IMR-90 (cell line): Measurements from ENCODE around the gene TCF12. TPM values are rescaled to one million over a fixed set of nuclear protein-coding genes. Genes with fewer than 3 reads are reported as not detected.

Experiments
- ATAC-seq: fragments of 200-7000 bp; cut with Tn5 transposase; 2 replicates; pipeline ENCODE4 v1.9.1; 2020; ENCODE audit warnings: low read depth, mild to moderate bottlenecking, moderate library complexity
- BruUV-seq: library from RNA; stranded (reverse); fragments of 400-500 nt; replicated peaks from 2 replicates; lab custom pipeline; 2021; lab: Mats Ljungman, UMichigan
- CTCF ChIA-PET: fragments of 300-600 bp; formaldehyde crosslinking; extraction: SDS; loops from one replicate; lab custom pipeline; 2021; ENCODE audit warnings: antibody characterized with exemption; lab: Yijun Ruan, JAX
- POLR2A ChIA-PET: fragments of 300-600 bp; sonication (Branson Sonifier 250); formaldehyde crosslinking; loops from one replicate; lab custom pipeline; 2022; ENCODE audit warnings: antibody characterized with exemption; ENCODE audit not compliant: unreplicated experiment; lab: Charles Lee
- DNase-seq: peaks from one replicate; pipeline ENCODE4 v3.0.0; 2013
- H2AFZ ChIP-seq: replicated peaks from 2 replicates; pipeline ENCODE3; 2013; ENCODE audit warnings: low read length, mild to moderate bottlenecking; ENCODE audit not compliant: poor library complexity
- H2AK5ac ChIP-seq: 2 replicates; pipeline ENCODE4 v1.6.1; 2013; ENCODE audit warnings: low read depth, low read length, inconsistent platforms
- H2AK9ac ChIP-seq: replicated peaks from 2 replicates; pipeline ENCODE3; 2013; ENCODE audit warnings: mild to moderate bottlenecking, low read depth, low read length, moderate library complexity; ENCODE audit not compliant: poor library complexity
- H2BK120ac ChIP-seq: 2 replicates; pipeline ENCODE4 v1.6.1; 2013; ENCODE audit warnings: low read depth, low read length, inconsistent platforms
- H2BK15ac ChIP-seq: 3 replicates; pipeline ENCODE4 v1.6.1; 2013; ENCODE audit warnings: low read depth, low read length, inconsistent platforms
- H2BK20ac ChIP-seq: 2 replicates; pipeline ENCODE4 v1.6.1; 2013; ENCODE audit warnings: low read depth, mild to moderate bottlenecking, inconsistent platforms, low read length, moderate library complexity
- H2BK5ac ChIP-seq: 2 replicates; pipeline ENCODE4 v1.6.1; 2013; ENCODE audit warnings: mild to moderate bottlenecking, low read depth, low read length, inconsistent platforms; ENCODE audit not compliant: poor library complexity, severe bottlenecking
- H3K14ac ChIP-seq: replicated peaks from 2 replicates; pipeline ENCODE4 v1.6.1; 2013; ENCODE audit warnings: low read depth, low read length, inconsistent platforms
- H3K18ac ChIP-seq: 2 replicates; pipeline ENCODE4 v1.6.1; 2013; ENCODE audit warnings: low read depth, low read length, control low read depth
- H3K23ac ChIP-seq: 2 replicates; pipeline ENCODE4 v1.6.1; 2013; ENCODE audit warnings: low read depth, low read length, inconsistent platforms
- H3K27ac ChIP-seq: 2 replicates; pipeline ENCODE4 v1.5.1; 2013; ENCODE audit warnings: mild to moderate bottlenecking, control low read depth, low read length; ENCODE audit not compliant: insufficient read depth
- H3K27me3 ChIP-seq: 2 replicates; pipeline ENCODE4 v1.6.1; 2013; ENCODE audit warnings: low read length; ENCODE audit not compliant: control insufficient read depth, insufficient read depth
- H3K36me3 ChIP-seq: 2 replicates; pipeline ENCODE4 v1.6.1; 2013; ENCODE audit warnings: low read length, mixed read lengths; ENCODE audit not compliant: control insufficient read depth, insufficient read depth
- H3K4ac ChIP-seq: 2 replicates; pipeline ENCODE4 v1.6.1; 2013; ENCODE audit warnings: low read depth, low read length, inconsistent platforms
- H3K4me1 ChIP-seq: 2 replicates; pipeline ENCODE4 v1.6.1; 2013; ENCODE audit warnings: low read length, mixed read lengths; ENCODE audit not compliant: control insufficient read depth, insufficient read depth
- H3K4me2 ChIP-seq: 2 replicates; pipeline ENCODE4 v1.6.1; 2013; ENCODE audit warnings: low read depth, mild to moderate bottlenecking, control low read depth, low read length, moderate library complexity
- H3K4me3 ChIP-seq: 2 replicates; pipeline ENCODE4 v1.5.1; 2013; ENCODE audit warnings: low read depth, mild to moderate bottlenecking, control low read depth, low read length, moderate library complexity; ENCODE audit not compliant: insufficient read depth
- H3K56ac ChIP-seq: 2 replicates; pipeline ENCODE4 v1.6.1; 2013; ENCODE audit warnings: low read length, inconsistent platforms; ENCODE audit not compliant: insufficient read depth; ENCODE audit errors: extremely low read depth
- H3K79me1 ChIP-seq, 2 experiments: 2 replicates each; pipeline ENCODE4 v1.6.1; 2013; ENCODE audit warnings: low read length in 2 of 2, inconsistent platforms in 1 of 2, low read depth in 1 of 2
- H3K9ac ChIP-seq: 2 replicates; pipeline ENCODE4 v1.6.1; 2013; ENCODE audit warnings: low read depth, low read length, control low read depth
- H3K9me1 ChIP-seq: 2 replicates; pipeline ENCODE4 v1.6.1; 2013; ENCODE audit warnings: low read length, inconsistent platforms; ENCODE audit not compliant: insufficient read depth
- H3K9me3 ChIP-seq: 2 replicates; pipeline ENCODE4 v1.6.1; 2013; ENCODE audit warnings: low read length; ENCODE audit not compliant: control insufficient read depth, insufficient read depth
- H4K20me1 ChIP-seq: 2 replicates; pipeline ENCODE4 v1.6.1; 2013; ENCODE audit warnings: low read length, inconsistent platforms; ENCODE audit not compliant: insufficient read depth
- H4K5ac ChIP-seq: 2 replicates; pipeline ENCODE4 v1.6.1; 2013; ENCODE audit warnings: mild to moderate bottlenecking, low read depth, low read length, control low read depth
- H4K8ac ChIP-seq, 2 experiments: 2 replicates each; pipeline ENCODE4 v1.6.1; 2013; ENCODE audit warnings: low read depth in 2 of 2, low read length in 2 of 2, control low read depth in 1 of 2, inconsistent platforms in 1 of 2
- H4K91ac ChIP-seq: 2 replicates; pipeline ENCODE4 v1.6.1; 2013; ENCODE audit warnings: low read depth, low read length, inconsistent platforms; ENCODE audit not compliant: insufficient read depth
- CEBPB ChIP-seq: IDR thresholded peaks from 2 replicates; pipeline ENCODE4 v1.6.1; 2012; ENCODE audit warnings: low read depth, low read length, improper control_type of control experiment
- MAFK ChIP-seq: IDR thresholded peaks from 2 replicates; pipeline ENCODE4 v1.6.1; 2012; ENCODE audit warnings: low read depth, low read length, improper control_type of control experiment
- POLR2A ChIP-seq: IDR thresholded peaks from 2 replicates; pipeline ENCODE4 v1.6.1; 2012; ENCODE audit warnings: mild to moderate bottlenecking, low read depth, low read length
- RCOR1 ChIP-seq: IDR thresholded peaks from 2 replicates; pipeline ENCODE4 v1.6.1; 2012; ENCODE audit warnings: mild to moderate bottlenecking, low read length, improper control_type of control experiment; ENCODE audit not compliant: insufficient replicate concordance
- WGBS, 2 experiments: methylation state at CpG; one replicate each; pipeline versions ENCODE4 v1.1.5 to v1.1.7; 2013; ENCODE audit warnings: missing lambda C conversion rate in 2 of 2; ENCODE audit not compliant: insufficient read length in 1 of 2; ENCODE audit errors: extremely low coverage in 2 of 2; 5-methylcytosine and 5-hydroxymethylcytosine counted together
- dilution Hi-C: fragments of 300-500 bp; cut with HindIII; formaldehyde crosslinking; loops from one replicate; pipeline ENCODE4 v1.14.3; 2018; ENCODE audit warnings: low sequenced_read_pairs; ENCODE audit not compliant: unreplicated experiment
- in situ Hi-C: fragments of 300-500 bp; cut with MboI; formaldehyde crosslinking; loops from 3 replicates; pipeline ENCODE4 v1.14.3; 2019; ENCODE audit warnings: low sequenced_read_pairs, inconsistent platforms, mixed read lengths
- intact Hi-C: fragments of 100-400 bp; cut with micrococcal nuclease; formaldehyde crosslinking; loops from 2 replicates; pipeline ENCODE4 v1.10.0; 2022
- polyA plus RNA-seq, 3 experiments: library from polyadenylated mRNA; depleted of rRNA; stranded (reverse); fragments of >200 nt; gene quantifications; 2 replicates each; pipeline ENCODE4 v1.2.3, GENCODE V29; 2012; ENCODE audit warnings: low replicate concordance in 1 of 3
- total RNA-seq: library from RNA; depleted of rRNA; stranded (reverse); fragments of >200 nt; gene quantifications from 2 replicates; pipeline ENCODE4 v1.2.3, GENCODE V29; 2012

Gene TCF12
- total and polyA plus RNA-seq, 2 of the 4 experiments (the other 2 are of a cell fraction), result 79.4 to 160 TPM

DNA sequence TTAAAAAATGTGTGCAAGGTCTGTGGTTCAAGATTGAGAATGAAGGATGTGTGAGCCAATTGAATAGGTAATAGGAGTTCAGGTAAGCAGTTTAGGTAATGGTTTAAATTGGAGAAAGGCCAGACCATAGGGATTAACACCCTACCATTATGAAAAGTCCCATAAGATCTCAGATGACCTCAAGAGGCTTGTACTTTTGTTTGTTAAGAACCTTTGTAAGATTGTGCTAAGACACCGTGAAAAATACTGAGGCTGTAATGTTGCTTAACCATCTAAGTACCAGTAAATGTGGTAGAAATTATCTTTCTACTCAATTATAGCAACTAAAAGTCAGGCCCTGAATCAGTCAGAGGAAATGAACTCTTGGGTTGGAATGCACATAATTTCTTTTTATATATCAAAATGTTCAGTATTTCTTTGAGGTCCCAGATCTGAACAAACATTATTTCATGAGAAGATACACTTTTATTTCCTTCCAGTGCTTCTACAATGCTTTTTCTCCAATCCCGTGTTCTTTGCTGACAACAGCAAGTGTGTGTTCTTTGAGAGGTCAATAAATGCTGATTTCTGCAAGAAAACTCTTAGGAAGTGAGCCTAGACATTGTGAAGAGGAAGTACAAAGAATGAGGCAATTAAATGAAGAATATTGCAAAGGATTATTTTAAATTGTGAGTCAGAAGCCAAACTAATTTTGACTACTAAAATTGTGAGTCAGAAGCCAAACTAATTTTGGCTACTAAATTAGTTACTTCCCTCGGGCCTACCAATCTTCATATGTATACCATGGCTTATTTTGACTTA is 66.4 kb downstream of the TCF12 start:
- H2BK15ac ChIP-seq, result peak overlapping the region; percentile 68; the same call in 1 of the 3 replicates
- peak overlapping the region in 1 of 2 experiments; percentile 3; a peak in 1 of 4 replicates for H4K8ac ChIP-seq
- H2AFZ ChIP-seq, result no peak overlapping the region
- no peak overlapping the region for H3K4me3 ChIP-seq
- H3K23ac ChIP-seq, result peak overlapping the region; percentile 75; the same call in 1 of the 2 replicates
- H3K27me3 ChIP-seq, result no peaks in the 10 kb centered on the region
- DNase-seq (peak; percentile 48), ATAC-seq (peak; percentile 33; the same call in 1 of the 2 replicates)
- no TSS peak for BruUV-seq
- peaks cover 9% of the 10 kb centered on the region; the same call in 1 of the 2 replicates for H3K9me1 ChIP-seq
- in situ Hi-C loops, result no loop called here
- H3K4me1 ChIP-seq, result peaks cover 18% of the 10 kb centered on the region
- H3K18ac ChIP-seq, result peak overlapping the region; percentile 61; the same call in 1 of the 2 replicates
- no peak overlapping the region for H3K9ac ChIP-seq
- TF ChIP-seq CEBPB (peak; percentile 46; the same call in 1 of the 2 replicates), POLR2A (no peak), RCOR1 (no peak), MAFK (peak; percentile 57)
- H3K9me3 ChIP-seq, result no peaks in the 10 kb centered on the region
- peak overlapping the region; percentile 38; the same call in 1 of the 2 replicates for H2BK20ac ChIP-seq
- H3K4me2 ChIP-seq, result peak overlapping the region; percentile 88; the same call in 1 of the 2 replicates
- dilution Hi-C loops, result no loop called here
- H2BK5ac ChIP-seq, result peak overlapping the region; percentile 92
- intact Hi-C loops, result loop anchor here (5.0 kb wide), 1 partner anchor 33 kb away; no protein-coding TSS in a partner anchor
- WGBS, 2 experiments, result no CpG with 5 or more reads among the region's 3 CpGs
- no peak overlapping the region; the same call in 1 of the 2 replicates for H4K5ac ChIP-seq
- ChIA-PET CTCF (interaction anchor here (0.6 to 1.0 kb wide), 2 partner anchors 163 to 201 kb away, joined by 3 read pairs; no protein-coding TSS in a partner anchor), POLR2A (no interaction called here)
- H3K14ac ChIP-seq, result peak overlapping the region; percentile 80
- H2BK120ac ChIP-seq, result peak overlapping the region; percentile 49; the same call in 1 of the 2 replicates
- peaks cover 44% of the 10 kb centered on the region for H4K20me1 ChIP-seq
- no peak overlapping the region for H4K91ac ChIP-seq
- peak overlapping the region; percentile 20; the same call in 1 of the 2 replicates for H3K4ac ChIP-seq
- H3K56ac ChIP-seq, result peak overlapping the region; percentile 0; the same call in 1 of the 2 replicates
- no peak overlapping the region for H2AK5ac ChIP-seq
- H3K36me3 ChIP-seq, result no peaks in the 10 kb centered on the region
- H3K79me1 ChIP-seq, result peaks cover 20 to 56% of the 10 kb centered on the region in 2 experiments
- no peak overlapping the region for H2AK9ac ChIP-seq
- H3K27ac ChIP-seq, result no peak overlapping the region
